GM12878 (cell line): ENCODE data around the gene ARL15.

Experiments used
- EP300 ChIP-seq, 2 experiments: fragments of 150-350 bp in 1 of 2; IDR thresholded peaks; 2 replicates each; pipeline ENCODE4 v1.6.1; 2011 to 2012; ENCODE audit warnings: low read depth in 2 of 2, low read length in 2 of 2, borderline replicate concordance in 1 of 2, improper control_type of control experiment in 1 of 2, inconsistent platforms in 1 of 2; ENCODE audit not compliant: control insufficient read depth in 1 of 2
- EZH2 ChIP-seq: IDR thresholded peaks from 2 replicates; pipeline ENCODE4 v1.6.1; 2012; ENCODE audit warnings: low read depth, mild to moderate bottlenecking, control low read depth, inconsistent platforms, low read length, borderline replicate concordance; ENCODE audit not compliant: control insufficient read depth
- POLR2AphosphoS5 ChIP-seq: IDR thresholded peaks from 2 replicates; pipeline ENCODE4 v1.6.1; 2011; ENCODE audit warnings: mild to moderate bottlenecking, low read length, inconsistent platforms
- RAD51 ChIP-seq: fragments of 450-650 bp; IDR thresholded peaks from 2 replicates; pipeline ENCODE4 v1.6.1; 2016; ENCODE audit warnings: moderate library complexity, mild to moderate bottlenecking, inconsistent platforms
- RCOR1 ChIP-seq: conservative IDR thresholded peaks from 2 replicates; pipeline ENCODE4 v1.6.1; 2012; ENCODE audit warnings: low read depth, low read length, improper control_type of control experiment
- RFX5 ChIP-seq: IDR thresholded peaks from 2 replicates; pipeline ENCODE4 v1.6.1; 2011; ENCODE audit warnings: low read depth, low read length, improper control_type of control experiment
- TCF12 ChIP-seq: IDR thresholded peaks from 2 replicates; pipeline ENCODE4 v1.6.1; 2011; ENCODE audit warnings: low read depth, mild to moderate bottlenecking, low read length
- ZBTB40 ChIP-seq: fragments of 450-650 bp; IDR thresholded peaks from 2 replicates; pipeline ENCODE4 v1.6.1; 2016; ENCODE audit warnings: mild to moderate bottlenecking, moderate library complexity, borderline replicate concordance
- ZNF274 ChIP-seq: IDR thresholded peaks from one replicate; pipeline ENCODE4 v1.8.0; 2011; ENCODE audit not compliant: insufficient read length, insufficient read depth
- TF ChIP-seq, protein P1 (sequence below), 3 experiments: IDR thresholded peaks in 2 of 3; conservative IDR thresholded peaks in 1 of 3; 2 replicates each; pipeline ENCODE4 v1.5.1; 2011; ENCODE audit warnings: low read depth in 3 of 3, low read length in 3 of 3, mild to moderate bottlenecking in 3 of 3, control low read depth in 2 of 3, moderate library complexity in 2 of 3, inconsistent platforms in 1 of 3, mixed read lengths in 1 of 3; ENCODE audit not compliant: control insufficient read depth in 2 of 3, insufficient read depth in 1 of 3; ENCODE audit errors: extremely low read depth in 1 of 3
- TF ChIP-seq, protein P2 (sequence below): IDR thresholded peaks from 2 replicates; pipeline ENCODE4 v1.6.1; 2011; ENCODE audit warnings: low read depth, low read length, improper control_type of control experiment, borderline replicate concordance

- TF ChIP-seq, protein P1, sequence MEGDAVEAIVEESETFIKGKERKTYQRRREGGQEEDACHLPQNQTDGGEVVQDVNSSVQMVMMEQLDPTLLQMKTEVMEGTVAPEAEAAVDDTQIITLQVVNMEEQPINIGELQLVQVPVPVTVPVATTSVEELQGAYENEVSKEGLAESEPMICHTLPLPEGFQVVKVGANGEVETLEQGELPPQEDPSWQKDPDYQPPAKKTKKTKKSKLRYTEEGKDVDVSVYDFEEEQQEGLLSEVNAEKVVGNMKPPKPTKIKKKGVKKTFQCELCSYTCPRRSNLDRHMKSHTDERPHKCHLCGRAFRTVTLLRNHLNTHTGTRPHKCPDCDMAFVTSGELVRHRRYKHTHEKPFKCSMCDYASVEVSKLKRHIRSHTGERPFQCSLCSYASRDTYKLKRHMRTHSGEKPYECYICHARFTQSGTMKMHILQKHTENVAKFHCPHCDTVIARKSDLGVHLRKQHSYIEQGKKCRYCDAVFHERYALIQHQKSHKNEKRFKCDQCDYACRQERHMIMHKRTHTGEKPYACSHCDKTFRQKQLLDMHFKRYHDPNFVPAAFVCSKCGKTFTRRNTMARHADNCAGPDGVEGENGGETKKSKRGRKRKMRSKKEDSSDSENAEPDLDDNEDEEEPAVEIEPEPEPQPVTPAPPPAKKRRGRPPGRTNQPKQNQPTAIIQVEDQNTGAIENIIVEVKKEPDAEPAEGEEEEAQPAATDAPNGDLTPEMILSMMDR (IDR thresholded peaks at IDR 0.05 in 2 of 3, conservative IDR thresholded peaks at IDR 0.05 in 1 of 3; ENCODE audit: control insufficient read depth in 2 of 3, extremely low read depth in 1 of 3, insufficient read depth in 1 of 3, low read depth in 3 of 3, low read length in 3 of 3) = no peak
- TF ChIP-seq, protein P2, sequence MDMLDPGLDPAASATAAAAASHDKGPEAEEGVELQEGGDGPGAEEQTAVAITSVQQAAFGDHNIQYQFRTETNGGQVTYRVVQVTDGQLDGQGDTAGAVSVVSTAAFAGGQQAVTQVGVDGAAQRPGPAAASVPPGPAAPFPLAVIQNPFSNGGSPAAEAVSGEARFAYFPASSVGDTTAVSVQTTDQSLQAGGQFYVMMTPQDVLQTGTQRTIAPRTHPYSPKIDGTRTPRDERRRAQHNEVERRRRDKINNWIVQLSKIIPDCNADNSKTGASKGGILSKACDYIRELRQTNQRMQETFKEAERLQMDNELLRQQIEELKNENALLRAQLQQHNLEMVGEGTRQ = no peak
- TF ChIP-seq EP300 (IDR thresholded peaks at IDR 0.05; ENCODE audit: borderline replicate concordance in 1 of 2, control insufficient read depth in 1 of 2, low read depth in 2 of 2, low read length in 2 of 2) (no peak), POLR2AphosphoS5 (no peak), ZBTB40 (no peak), RFX5 (no peak), RCOR1 (no peak), TCF12 (no peak), EZH2 (no peak), ZNF274 (no peak), RAD51 (no peak)
Measured at GRCh38 chr5:54276048-54276447, 34.3 kb downstream of the ARL15 start.
